HG02759 (cell line): ENCODE results near the gene TFAP2D.

Experiments used
- ATAC-seq: cut with Tn5 transposase; IDR thresholded peaks from one replicate; pipeline ENCODE4 v1.9.1; 2021; ENCODE audit warnings: mild to moderate bottlenecking, moderate library complexity; ENCODE audit not compliant: unreplicated experiment

TFAP2D gene

GRCh38 chr6:50818020-50818419 lies 104.7 kb downstream of the TFAP2D start:
- ATAC-seq, result no peak

DNA sequence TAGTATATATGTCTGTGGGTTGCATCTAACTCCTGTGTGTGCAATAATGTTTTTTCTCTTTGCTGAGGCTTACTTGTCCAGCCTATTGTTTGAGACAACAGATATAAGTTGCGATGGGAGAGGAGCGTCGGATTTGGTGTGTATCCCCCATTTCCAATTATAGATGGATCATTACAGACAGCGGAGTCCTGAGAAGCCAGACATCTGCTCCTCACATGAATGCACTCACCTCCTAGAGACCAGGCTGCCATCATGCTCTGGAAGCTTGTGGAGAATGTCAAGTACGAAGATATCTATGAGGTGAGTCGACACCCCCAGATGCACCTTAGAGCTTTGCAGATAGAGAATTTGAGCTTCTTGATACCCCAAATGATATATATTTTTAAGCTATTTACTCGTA lies 105.3 kb downstream of the TFAP2D start, which contains the start of gene TFAP2B:
TSS of gene TFAP2B (plus strand) at position 199 of the 400 bp plus-strand sequence. CDS start at position 220, 21 bp downstream.
- no peak for ATAC-seq

DNA sequence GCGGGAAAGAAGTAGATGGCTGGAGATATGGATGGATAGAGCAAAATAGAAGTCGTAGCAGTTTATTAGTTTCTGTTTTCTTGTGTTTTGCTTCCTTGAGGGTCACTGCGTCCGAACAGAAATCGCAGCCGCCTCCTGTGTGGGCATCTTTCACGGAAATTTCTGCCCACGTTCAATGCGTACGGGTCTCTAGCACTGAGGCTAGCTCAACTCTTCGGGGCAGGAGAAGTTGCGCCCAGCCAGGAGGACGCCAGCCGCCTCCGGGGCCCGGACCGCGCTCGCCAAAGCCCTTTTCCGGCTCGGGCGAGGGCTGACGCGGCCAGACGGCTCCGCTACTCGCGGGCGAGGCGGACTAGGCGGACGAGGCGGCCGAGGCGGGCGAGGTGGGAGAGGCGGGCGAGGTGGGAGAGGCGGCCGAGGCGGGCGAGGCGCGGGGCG lies 106.2 kb downstream of the TFAP2D start:
- ATAC-seq, result no peak

DNA sequence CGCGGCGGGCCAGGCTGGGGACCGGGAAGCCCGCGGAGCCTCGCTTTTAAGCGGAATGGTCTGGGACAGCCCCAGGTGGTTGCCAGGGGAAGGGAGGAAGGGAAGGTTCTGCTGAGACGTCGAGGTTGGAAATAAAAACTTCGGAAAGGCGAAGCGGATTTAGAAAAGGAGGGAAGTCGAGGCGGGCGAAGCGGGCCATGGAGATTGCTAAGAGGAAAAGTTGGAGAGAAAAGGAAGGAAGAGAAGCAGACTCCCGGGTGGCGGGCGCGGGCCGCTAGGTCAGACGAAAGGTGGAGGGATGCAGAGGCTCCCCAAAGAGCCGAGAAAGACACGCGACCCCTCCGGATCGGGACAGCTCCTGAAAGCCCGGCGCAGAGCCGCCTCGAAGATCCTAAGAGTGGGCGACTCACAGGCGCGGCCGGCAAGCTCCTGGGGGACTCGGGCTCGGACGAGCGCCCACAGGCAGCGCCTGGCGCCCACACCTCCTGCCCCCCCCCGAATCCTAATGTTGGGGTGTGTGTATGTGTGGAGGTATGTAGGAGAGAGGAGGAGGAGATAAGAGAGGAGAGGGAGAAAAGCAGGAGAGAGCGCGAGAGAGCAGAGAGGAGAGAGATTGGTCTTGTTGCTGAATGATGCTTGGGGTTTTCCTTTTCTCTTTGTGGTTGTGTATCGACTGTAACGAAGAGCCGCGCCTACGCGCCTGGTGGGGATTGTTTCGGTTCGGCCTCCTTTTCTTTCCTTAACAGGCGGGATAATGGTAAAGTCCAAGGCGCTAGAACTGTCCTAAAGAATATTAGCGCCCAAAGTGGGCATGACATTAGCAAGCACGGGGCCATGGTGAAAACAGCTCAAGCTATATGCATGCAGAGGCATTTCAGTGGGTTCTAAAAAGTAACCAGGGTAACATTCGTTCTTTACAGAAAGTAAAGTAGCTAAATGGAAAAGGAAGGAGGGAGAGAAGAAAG lies 106.9 kb downstream of the TFAP2D start:
- peak; percentile 46 for ATAC-seq

- ATAC-seq, result no peak
Measured at GRCh38 chr6:50820869-50821264, 107.5 kb downstream of the TFAP2D start.

DNA sequence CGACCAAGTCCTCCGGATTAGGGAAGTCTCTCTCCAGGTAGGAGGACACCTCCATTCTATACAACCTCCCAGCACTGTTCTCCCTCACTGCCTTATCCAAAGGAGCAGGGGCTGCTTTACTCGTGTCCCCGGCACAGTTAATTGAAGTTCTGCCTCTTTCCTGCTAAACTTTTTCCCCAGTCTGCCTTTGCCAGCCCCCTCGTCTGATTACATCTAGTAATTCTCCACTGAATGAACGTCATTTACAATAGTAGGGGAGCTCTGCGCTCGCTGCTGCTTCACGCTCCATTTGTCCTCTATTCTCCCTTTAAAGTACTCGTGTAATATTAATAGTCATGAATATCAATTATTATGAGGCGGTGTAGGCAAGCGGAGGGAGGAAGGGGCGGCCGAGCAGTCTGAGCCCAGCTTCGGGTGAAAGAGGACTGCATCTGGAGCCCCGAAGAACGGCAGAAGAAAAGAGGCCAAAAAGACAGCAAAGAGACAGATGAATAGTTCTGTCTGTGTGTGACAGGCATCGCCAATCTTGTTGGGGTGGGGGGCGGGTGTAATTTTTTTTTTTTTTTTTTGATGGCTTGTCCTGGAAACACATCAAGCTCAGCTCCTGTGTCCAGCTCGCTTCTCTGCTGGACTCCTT lies 108.2 kb downstream of the TFAP2D start:
- no peak for ATAC-seq

GRCh38 chr6:50822078-50822476 lies 108.8 kb downstream of the TFAP2D start:
- no peak for ATAC-seq
